Mesenchymal stem cell (in vitro differentiated cells and primary cell): ENCODE results near the gene KIF6.

ENCODE experiments used
- DNase-seq: peaks from one replicate; pipeline ENCODE4 v3.0.0-alpha.2; 2013
- H2AFZ ChIP-seq: one replicate; pipeline ENCODE4 v1.6.1; 2013; ENCODE audit warnings: low read depth, mild to moderate bottlenecking, control low read depth, inconsistent platforms, low read length, moderate library complexity
- H2AK5ac ChIP-seq: 2 replicates; pipeline ENCODE4 v1.6.1; 2013; ENCODE audit warnings: low read length, moderate library complexity, mild to moderate bottlenecking, inconsistent platforms; ENCODE audit not compliant: severe bottlenecking
- H2BK120ac ChIP-seq: one replicate; pipeline ENCODE4 v1.6.1; 2013; ENCODE audit warnings: low read depth, mild to moderate bottlenecking, inconsistent platforms, low read length, moderate library complexity
- H2BK12ac ChIP-seq, 2 experiments: one replicate each; pipeline ENCODE4 v1.6.1; 2013; ENCODE audit warnings: inconsistent platforms in 2 of 2, low read length in 2 of 2, mild to moderate bottlenecking in 2 of 2, moderate library complexity in 2 of 2, control low read depth in 1 of 2
- H2BK15ac ChIP-seq: one replicate; pipeline ENCODE4 v1.6.1; 2013; ENCODE audit warnings: mild to moderate bottlenecking, low read depth, inconsistent platforms; ENCODE audit not compliant: poor library complexity, severe bottlenecking
- H2BK5ac ChIP-seq: 2 replicates; pipeline ENCODE4 v1.6.1; 2013; ENCODE audit warnings: low read depth, mild to moderate bottlenecking, low read length, control low read depth, inconsistent platforms; ENCODE audit not compliant: poor library complexity, severe bottlenecking
- H3K14ac ChIP-seq, 2 experiments: one replicate each; pipeline ENCODE4 v1.6.1; 2013; ENCODE audit warnings: inconsistent platforms in 2 of 2, low read length in 2 of 2, control low read depth in 1 of 2, mild to moderate bottlenecking in 1 of 2, moderate library complexity in 1 of 2
- H3K18ac ChIP-seq, 2 experiments: one replicate each; pipeline ENCODE4 v1.6.1; 2013; ENCODE audit warnings: inconsistent platforms in 2 of 2, low read length in 2 of 2, control low read depth in 1 of 2, low read depth in 1 of 2, mild to moderate bottlenecking in 1 of 2
- H3K23ac ChIP-seq, 2 experiments: one replicate each; pipeline ENCODE4 v1.6.1; 2013; ENCODE audit warnings: inconsistent platforms in 2 of 2, low read length in 2 of 2, mild to moderate bottlenecking in 2 of 2, moderate library complexity in 2 of 2, control low read depth in 1 of 2
- H3K27ac ChIP-seq: 2 replicates; pipeline ENCODE4 v1.5.1; 2013; ENCODE audit warnings: mild to moderate bottlenecking, moderate library complexity, low read length, control low read depth, inconsistent platforms; ENCODE audit not compliant: poor library complexity, severe bottlenecking
- H3K27me3 ChIP-seq, 2 experiments: 2 replicates each; pipeline versions ENCODE4 v1.6.1 to v1.7.0; 2013; ENCODE audit warnings: low read length in 2 of 2, mild to moderate bottlenecking in 2 of 2, moderate library complexity in 2 of 2, control low read depth in 1 of 2, inconsistent platforms in 1 of 2; ENCODE audit not compliant: control insufficient read depth in 1 of 2, insufficient read depth in 1 of 2
- H3K36me3 ChIP-seq, 2 experiments: 2 replicates each; pipeline versions ENCODE4 v1.6.1 to v1.7.0; 2013; ENCODE audit warnings: low read length in 2 of 2, control low read depth in 1 of 2, inconsistent platforms in 1 of 2, low read depth in 1 of 2, mild to moderate bottlenecking in 1 of 2; ENCODE audit not compliant: insufficient read depth in 2 of 2, control insufficient read depth in 1 of 2
- H3K4ac ChIP-seq, 2 experiments: one replicate each; pipeline ENCODE4 v1.6.1; 2013; ENCODE audit warnings: inconsistent platforms in 2 of 2, low read length in 2 of 2, mild to moderate bottlenecking in 2 of 2, moderate library complexity in 2 of 2, control low read depth in 1 of 2, low read depth in 1 of 2
- H3K4me1 ChIP-seq: 2 replicates; pipeline ENCODE4 v1.6.1; 2013; ENCODE audit warnings: low read depth, low read length, control low read depth; ENCODE audit not compliant: control insufficient read depth, insufficient read depth
- H3K4me2 ChIP-seq: 2 replicates; pipeline ENCODE4 v1.6.1; 2013; ENCODE audit warnings: low read length, mild to moderate bottlenecking, inconsistent platforms; ENCODE audit not compliant: poor library complexity, severe bottlenecking
- H3K4me3 ChIP-seq, 2 experiments: 2 replicates each; pipeline versions ENCODE4 v1.5.1 to v1.7.0; 2013; ENCODE audit warnings: low read length in 2 of 2, mild to moderate bottlenecking in 2 of 2, control low read depth in 1 of 2, low read depth in 1 of 2; ENCODE audit not compliant: insufficient read depth in 1 of 2
- H3K79me1 ChIP-seq: replicated peaks from 2 replicates; pipeline ENCODE4 v1.6.1; 2013; ENCODE audit warnings: mild to moderate bottlenecking, control low read depth, low read length, inconsistent platforms; ENCODE audit not compliant: poor library complexity, severe bottlenecking
- H3K9ac ChIP-seq: 2 replicates; pipeline ENCODE4 v1.7.0; 2013; ENCODE audit warnings: mild to moderate bottlenecking, low read length, moderate library complexity
- H3K9me3 ChIP-seq: 2 replicates; pipeline ENCODE4 v1.7.0; 2013; ENCODE audit warnings: mild to moderate bottlenecking, low read length; ENCODE audit not compliant: control insufficient read depth
- H4K8ac ChIP-seq: one replicate; pipeline ENCODE4 v1.6.1; 2013; ENCODE audit warnings: inconsistent platforms, mild to moderate bottlenecking, low read length, moderate library complexity
- H4K91ac ChIP-seq: one replicate; pipeline ENCODE4 v1.6.1; 2013; ENCODE audit warnings: mild to moderate bottlenecking, low read length, inconsistent platforms
- WGBS: methylation state at CpG from one replicate; pipeline ENCODE4 v1.1.7; 2013; ENCODE audit warnings: mixed read lengths; 5-methylcytosine and 5-hydroxymethylcytosine counted together

Gene KIF6

GRCh38 chr6:39599973-39600372 lies 125.2 kb downstream of the KIF6 start:
- H3K9me3 ChIP-seq: no peaks in the 10 kb centered on the region
- H3K36me3 ChIP-seq: no peaks in the 10 kb centered on the region
- 42% methylated on average over 2 of the region's 2 CpGs for WGBS
- no peaks in the 10 kb centered on the region for H3K4me1 ChIP-seq
- H3K23ac ChIP-seq: no peak overlapping the region
- no peak overlapping the region for H2AK5ac ChIP-seq
- H2AFZ ChIP-seq: no peak overlapping the region
- no peak overlapping the region for H3K18ac ChIP-seq
- H2BK5ac ChIP-seq: no peak overlapping the region
- no peak overlapping the region for H2BK12ac ChIP-seq
- H3K4me2 ChIP-seq: no peak overlapping the region
- H3K4me3 ChIP-seq: no peak overlapping the region
- peak; percentile 48 for DNase-seq
- no peak overlapping the region for H4K91ac ChIP-seq
- no peak overlapping the region for H4K8ac ChIP-seq
- no peaks in the 10 kb centered on the region for H3K27me3 ChIP-seq
- H3K4ac ChIP-seq: no peak overlapping the region
- no peaks in the 10 kb centered on the region for H3K79me1 ChIP-seq
- H3K27ac ChIP-seq: no peak overlapping the region
- H3K14ac ChIP-seq: no peak overlapping the region
- no peak overlapping the region for H3K9ac ChIP-seq
- no peak overlapping the region for H2BK15ac ChIP-seq
- H2BK120ac ChIP-seq: no peak overlapping the region

GRCh38 chr6:39599341-39599740 lies 125.9 kb downstream of the KIF6 start:
- 100% methylated on average over 1 of the region's 2 CpGs for WGBS
- Histone ChIP-seq H3K4ac (no peak overlapping the region), H4K91ac (no peak overlapping the region), H3K79me1 (no peaks in the 10 kb centered on the region), H2AFZ (no peak overlapping the region), H3K4me2 (no peak overlapping the region), H3K23ac (no peak overlapping the region), H2BK15ac (no peak overlapping the region), H3K4me1 (no peaks in the 10 kb centered on the region), H3K9me3 (no peaks in the 10 kb centered on the region), H3K18ac (no peak overlapping the region), H2AK5ac (no peak overlapping the region), H3K36me3 (no peaks in the 10 kb centered on the region), H3K14ac (no peak overlapping the region), H3K9ac (no peak overlapping the region), H2BK120ac (no peak overlapping the region), H2BK5ac (no peak overlapping the region), H3K27me3 (no peaks in the 10 kb centered on the region), H3K4me3 (no peak overlapping the region), H4K8ac (no peak overlapping the region), H2BK12ac (no peak overlapping the region), H3K27ac (no peak overlapping the region)
- peak; percentile 7 for DNase-seq

- H3K9ac ChIP-seq: no peak overlapping the region
- no peaks in the 10 kb centered on the region for H3K27me3 ChIP-seq
- no peak for DNase-seq
- H2BK5ac ChIP-seq: no peak overlapping the region
- WGBS: 96% methylated on average over 2 of the region's 2 CpGs
- H3K4me3 ChIP-seq: no peak overlapping the region
- H2AK5ac ChIP-seq: no peak overlapping the region
- H3K4ac ChIP-seq: no peak overlapping the region
- H4K91ac ChIP-seq: no peak overlapping the region
- no peak overlapping the region for H4K8ac ChIP-seq
- H3K27ac ChIP-seq: no peak overlapping the region
- no peaks in the 10 kb centered on the region for H3K79me1 ChIP-seq
- no peaks in the 10 kb centered on the region for H3K9me3 ChIP-seq
- no peak overlapping the region for H2BK12ac ChIP-seq
- H3K36me3 ChIP-seq: no peaks in the 10 kb centered on the region
- no peak overlapping the region for H2BK15ac ChIP-seq
- H3K4me1 ChIP-seq: no peaks in the 10 kb centered on the region
- H3K23ac ChIP-seq: no peak overlapping the region
- no peak overlapping the region for H3K4me2 ChIP-seq
- no peak overlapping the region for H3K14ac ChIP-seq
- no peak overlapping the region for H2BK120ac ChIP-seq
- H2AFZ ChIP-seq: no peak overlapping the region
- H3K18ac ChIP-seq: no peak overlapping the region
These were observed 130.9 kb downstream of the KIF6 start for GRCh38 chr6:39594285-39594684.

- H3K36me3 ChIP-seq: no peaks in the 10 kb centered on the region
- no peaks in the 10 kb centered on the region for H3K4me1 ChIP-seq
- H4K91ac ChIP-seq: no peak overlapping the region
- no peaks in the 10 kb centered on the region for H3K9me3 ChIP-seq
- H2AFZ ChIP-seq: no peak overlapping the region
- H3K14ac ChIP-seq: no peak overlapping the region
- no peak overlapping the region for H3K4me3 ChIP-seq
- no peak overlapping the region for H3K23ac ChIP-seq
- H2BK5ac ChIP-seq: no peak overlapping the region
- 92% methylated on average over 2 of the region's 2 CpGs for WGBS
- no peak overlapping the region for H3K4ac ChIP-seq
- no peak overlapping the region for H2BK12ac ChIP-seq
- H2BK120ac ChIP-seq: no peak overlapping the region
- no peak overlapping the region for H2BK15ac ChIP-seq
- H3K4me2 ChIP-seq: no peak overlapping the region
- H3K18ac ChIP-seq: peak overlapping the region in 1 of 2 experiments; percentile 6
- no peak overlapping the region for H4K8ac ChIP-seq
- H2AK5ac ChIP-seq: no peak overlapping the region
- no peak for DNase-seq
- no peak overlapping the region for H3K9ac ChIP-seq
- no peaks in the 10 kb centered on the region for H3K27me3 ChIP-seq
- H3K79me1 ChIP-seq: no peaks in the 10 kb centered on the region
- H3K27ac ChIP-seq: no peak overlapping the region
These were observed 131.6 kb downstream of the KIF6 start for GRCh38 chr6:39593646-39594045.
